ENCODE results near the gene MPPED2.

MPPED2 gene

DNA sequence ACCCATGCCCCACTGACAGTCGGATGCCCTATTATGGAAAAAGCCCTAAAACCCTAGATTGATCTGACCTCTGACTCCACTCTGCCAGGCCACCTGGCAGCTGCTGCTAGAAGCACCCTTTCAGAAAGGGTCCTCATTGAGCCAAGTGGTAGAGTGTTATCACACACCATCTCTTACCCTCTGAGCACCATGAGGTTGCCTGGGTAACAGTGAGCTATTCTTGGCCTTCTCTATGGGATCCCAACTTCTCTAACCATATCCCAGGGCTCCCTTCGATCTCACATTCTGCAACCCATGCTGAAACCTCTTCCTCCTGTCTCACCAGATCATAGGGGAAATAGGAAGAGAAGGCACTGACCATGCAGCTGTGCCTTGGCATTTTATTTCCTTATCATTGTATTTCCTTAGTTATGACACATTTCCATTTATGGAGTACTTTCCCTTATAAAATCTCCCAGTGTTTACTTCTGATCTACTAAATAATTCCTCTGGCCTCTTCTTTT lies 52.7 kb downstream of the MPPED2 start:
- H3K9ac ChIP-seq (ENCODE audit: insufficient read length, low read depth): no peak overlapping the region
- H3K4me3 ChIP-seq (ENCODE audit: insufficient read length, low read depth): no peak overlapping the region
- TF ChIP-seq SUZ12 (IDR thresholded peaks at IDR 0.05; ENCODE audit: extremely low read depth, insufficient read depth, insufficient read length): no peak
- no peak for TF ChIP-seq YY1 (IDR thresholded peaks at IDR 0.05; ENCODE audit: insufficient read depth, insufficient read length)
- TF ChIP-seq ZNF274 (IDR thresholded peaks at IDR 0.05; ENCODE audit: low read depth, low read length): no peak
- no peaks in the 10 kb centered on the region for H3K36me3 ChIP-seq (ENCODE audit: insufficient read depth, insufficient read length, low read length)
- no peak for DNase-seq (ENCODE audit: low read depth, low spot score)
- peaks cover 69% of the 10 kb centered on the region for H3K27me3 ChIP-seq (ENCODE audit: insufficient read depth, insufficient read length)
- no peaks in the 10 kb centered on the region for H3K4me1 ChIP-seq (ENCODE audit: insufficient read depth, insufficient read length)
- H3K9me3 ChIP-seq (ENCODE audit: insufficient read depth, low read length): no peaks in the 10 kb centered on the region

- H3K9ac ChIP-seq (ENCODE audit: insufficient read length, low read depth): no peak overlapping the region
- TF ChIP-seq ZNF274 (IDR thresholded peaks at IDR 0.05; ENCODE audit: low read depth, low read length) (no peak), YY1 (IDR thresholded peaks at IDR 0.05; ENCODE audit: insufficient read depth, insufficient read length) (no peak), SUZ12 (IDR thresholded peaks at IDR 0.05; ENCODE audit: extremely low read depth, insufficient read depth, insufficient read length) (no peak)
- peaks cover 20% of the 10 kb centered on the region for H3K27me3 ChIP-seq (ENCODE audit: insufficient read depth, insufficient read length)
- DNase-seq (ENCODE audit: low read depth, low spot score): no peak
- H3K4me3 ChIP-seq (ENCODE audit: insufficient read length, low read depth): no peak overlapping the region
- H3K9me3 ChIP-seq (ENCODE audit: insufficient read depth, low read length): no peaks in the 10 kb centered on the region
- H3K36me3 ChIP-seq (ENCODE audit: insufficient read depth, insufficient read length, low read length): no peaks in the 10 kb centered on the region
- no peaks in the 10 kb centered on the region for H3K4me1 ChIP-seq (ENCODE audit: insufficient read depth, insufficient read length)
Measured at GRCh38 chr11:30527566-30527965, 58.6 kb downstream of the MPPED2 start.

- TF ChIP-seq ZNF274 (IDR thresholded peaks at IDR 0.05; ENCODE audit: low read depth, low read length) (no peak), SUZ12 (IDR thresholded peaks at IDR 0.05; ENCODE audit: extremely low read depth, insufficient read depth, insufficient read length) (no peak), YY1 (IDR thresholded peaks at IDR 0.05; ENCODE audit: insufficient read depth, insufficient read length) (no peak)
Measured at GRCh38 chr11:30526558-30526957, 59.6 kb downstream of the MPPED2 start.

DNA sequence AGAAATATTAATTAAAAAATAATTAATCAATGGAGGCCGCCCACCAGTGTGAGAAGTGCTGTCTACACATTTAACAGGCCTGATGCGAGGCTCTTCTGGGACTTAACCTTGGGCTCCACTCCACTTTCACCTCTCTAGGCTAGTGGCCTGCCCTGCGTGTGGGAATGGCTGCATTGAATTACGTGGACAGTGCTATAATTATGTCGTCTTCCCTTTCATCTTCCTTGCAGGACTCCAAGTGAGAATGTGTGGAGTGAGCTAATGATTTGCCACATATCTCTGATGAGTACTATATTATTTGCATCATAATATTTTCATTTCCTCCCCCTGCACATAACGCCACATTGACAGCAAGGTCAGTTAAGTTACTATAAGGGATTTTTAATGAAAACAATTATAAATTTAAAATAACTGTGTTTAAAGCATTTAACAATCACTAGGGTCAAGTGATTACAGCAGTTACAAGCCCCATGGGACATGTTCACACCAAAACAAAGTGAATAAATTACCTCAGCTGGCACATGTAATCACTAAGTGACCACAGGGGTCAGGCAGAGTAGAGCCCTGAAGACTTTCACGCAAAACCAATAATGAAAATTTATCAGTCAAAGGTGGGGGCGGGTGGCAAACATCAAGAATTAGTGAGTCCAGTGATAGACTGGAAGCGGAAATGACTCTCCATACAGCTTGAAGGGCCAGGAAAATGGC lies 63.5 kb downstream of the MPPED2 start:
- TF ChIP-seq YY1 (IDR thresholded peaks at IDR 0.05; ENCODE audit: insufficient read depth, insufficient read length) (no peak), SUZ12 (IDR thresholded peaks at IDR 0.05; ENCODE audit: extremely low read depth, insufficient read depth, insufficient read length) (no peak), ZNF274 (IDR thresholded peaks at IDR 0.05; ENCODE audit: low read depth, low read length) (no peak)
- no peaks in the 10 kb centered on the region for H3K4me1 ChIP-seq (ENCODE audit: insufficient read depth, insufficient read length)
- no peaks in the 10 kb centered on the region for H3K9me3 ChIP-seq (ENCODE audit: insufficient read depth, low read length)
- no peaks in the 10 kb centered on the region for H3K36me3 ChIP-seq (ENCODE audit: insufficient read depth, insufficient read length, low read length)
- DNase-seq (ENCODE audit: low read depth, low spot score): no peak
- H3K4me3 ChIP-seq (ENCODE audit: insufficient read length, low read depth): no peak overlapping the region
- no peaks in the 10 kb centered on the region for H3K27me3 ChIP-seq (ENCODE audit: insufficient read depth, insufficient read length)
- no peak overlapping the region for H3K9ac ChIP-seq (ENCODE audit: insufficient read length, low read depth)

More at GRCh38 chr11:30526558-30526957, 59.6 kb downstream of the MPPED2 start:
- DNase-seq (ENCODE audit: low read depth, low spot score): no peak
- H3K4me1 ChIP-seq (ENCODE audit: insufficient read depth, insufficient read length): no peaks in the 10 kb centered on the region
- no peaks in the 10 kb centered on the region for H3K9me3 ChIP-seq (ENCODE audit: insufficient read depth, low read length)
- no peaks in the 10 kb centered on the region for H3K36me3 ChIP-seq (ENCODE audit: insufficient read depth, insufficient read length, low read length)
- H3K4me3 ChIP-seq (ENCODE audit: insufficient read length, low read depth): no peak overlapping the region
- H3K9ac ChIP-seq (ENCODE audit: insufficient read length, low read depth): no peak overlapping the region
- H3K27me3 ChIP-seq (ENCODE audit: insufficient read depth, insufficient read length): peaks cover 14% of the 10 kb centered on the region

- H3K9ac ChIP-seq (ENCODE audit: insufficient read length, low read depth): no peak overlapping the region
- H3K9me3 ChIP-seq (ENCODE audit: insufficient read depth, low read length): no peaks in the 10 kb centered on the region
- no peak for DNase-seq (ENCODE audit: low read depth, low spot score)
- no peak overlapping the region for H3K4me3 ChIP-seq (ENCODE audit: insufficient read length, low read depth)
- TF ChIP-seq ZNF274 (IDR thresholded peaks at IDR 0.05; ENCODE audit: low read depth, low read length): no peak
- H3K36me3 ChIP-seq (ENCODE audit: insufficient read depth, insufficient read length, low read length): no peaks in the 10 kb centered on the region
- no peaks in the 10 kb centered on the region for H3K27me3 ChIP-seq (ENCODE audit: insufficient read depth, insufficient read length)
- H3K4me1 ChIP-seq (ENCODE audit: insufficient read depth, insufficient read length): no peaks in the 10 kb centered on the region
Measured at GRCh38 chr11:30521297-30522071, 64.7 kb downstream of the MPPED2 start.

GRCh38 chr11:30513087-30513486 lies 73.1 kb downstream of the MPPED2 start:
- Histone ChIP-seq H3K9me3 (ENCODE audit: insufficient read depth, low read length) (no peaks in the 10 kb centered on the region), H3K9ac (ENCODE audit: insufficient read length, low read depth) (no peak overlapping the region), H3K36me3 (ENCODE audit: insufficient read depth, insufficient read length, low read length) (no peaks in the 10 kb centered on the region), H3K4me1 (ENCODE audit: insufficient read depth, insufficient read length) (no peaks in the 10 kb centered on the region), H3K27me3 (ENCODE audit: insufficient read depth, insufficient read length) (no peaks in the 10 kb centered on the region), H3K4me3 (ENCODE audit: insufficient read length, low read depth) (no peak overlapping the region)
- DNase-seq (ENCODE audit: low read depth, low spot score): no peak
- TF ChIP-seq ZNF274 (IDR thresholded peaks at IDR 0.05; ENCODE audit: low read depth, low read length) (no peak), SUZ12 (IDR thresholded peaks at IDR 0.05; ENCODE audit: extremely low read depth, insufficient read depth, insufficient read length) (no peak), YY1 (IDR thresholded peaks at IDR 0.05; ENCODE audit: insufficient read depth, insufficient read length) (no peak)

GRCh38 chr11:30511408-30511807 lies 74.7 kb downstream of the MPPED2 start:
- Histone ChIP-seq H3K9me3 (ENCODE audit: insufficient read depth, low read length) (no peaks in the 10 kb centered on the region), H3K4me1 (ENCODE audit: insufficient read depth, insufficient read length) (no peaks in the 10 kb centered on the region)
- no peak for TF ChIP-seq YY1 (IDR thresholded peaks at IDR 0.05; ENCODE audit: insufficient read depth, insufficient read length)
- no peak for TF ChIP-seq ZNF274 (IDR thresholded peaks at IDR 0.05; ENCODE audit: low read depth, low read length)
- no peak for TF ChIP-seq SUZ12 (IDR thresholded peaks at IDR 0.05; ENCODE audit: extremely low read depth, insufficient read depth, insufficient read length)

More at GRCh38 chr11:30511408-30511807, 74.7 kb downstream of the MPPED2 start:
- Histone ChIP-seq H3K4me3 (ENCODE audit: insufficient read length, low read depth) (no peak overlapping the region), H3K9ac (ENCODE audit: insufficient read length, low read depth) (no peak overlapping the region), H3K27me3 (ENCODE audit: insufficient read depth, insufficient read length) (no peaks in the 10 kb centered on the region), H3K36me3 (ENCODE audit: insufficient read depth, insufficient read length, low read length) (no peaks in the 10 kb centered on the region)
- DNase-seq (ENCODE audit: low read depth, low spot score): no peak
